K562 (cell line): ENCODE results near the gene APOM. TPM values are rescaled to one million over a fixed set of nuclear protein-coding genes. Genes with fewer than 3 reads are reported as not detected.

Experiments
- BDP1 ChIP-seq: IDR thresholded peaks from 3 replicates; pipeline ENCODE4 v1.6.1; 2011; ENCODE audit not compliant: insufficient read length, insufficient read depth
- CBX3 ChIP-seq, 2 experiments: IDR thresholded peaks; 1 replicate in 1 of 2; 2 replicates in 1 of 2; pipeline ENCODE4 v1.6.1; 2012; ENCODE audit warnings: inconsistent platforms in 2 of 2, low read length in 2 of 2, borderline replicate concordance in 1 of 2, control low read depth in 1 of 2
- FOSL1 ChIP-seq: fragments of 200-800 bp; sonication (Bioruptor generic); conservative IDR thresholded peaks from 2 replicates; pipeline ENCODE4 v1.6.1; 2016; ENCODE audit warnings: missing genetic modification characterization, missing compliant biosample characterization
- GATAD2A ChIP-seq: fragments of 450-650 bp; IDR thresholded peaks from 2 replicates; pipeline ENCODE4 v1.6.1; 2017
- GTF2F1 ChIP-seq: IDR thresholded peaks from 2 replicates; pipeline ENCODE4 v1.6.1; 2011; ENCODE audit warnings: low read depth, low read length, improper control_type of control experiment
- HDAC6 ChIP-seq: IDR thresholded peaks from 2 replicates; pipeline ENCODE4 v1.6.1; 2012; ENCODE audit warnings: low read depth, mild to moderate bottlenecking, control low read depth, inconsistent platforms, low read length, moderate library complexity
- MTA2 ChIP-seq: fragments of 450-650 bp; IDR thresholded peaks from 2 replicates; pipeline ENCODE4 v1.6.1; 2016; ENCODE audit warnings: low read depth
- NCOA1 ChIP-seq: fragments of 450-650 bp; IDR thresholded peaks from 2 replicates; pipeline ENCODE4 v1.6.1; 2016; ENCODE audit warnings: low read depth
- NFATC3 ChIP-seq: fragments of 450-650 bp; IDR thresholded peaks from 2 replicates; pipeline ENCODE4 v1.6.1; 2017; ENCODE audit warnings: mild to moderate bottlenecking
- NFE2 ChIP-seq: IDR thresholded peaks from 2 replicates; pipeline ENCODE4 v1.6.1; 2014; ENCODE audit warnings: antibody characterized with exemption, low read depth
- RBBP5 ChIP-seq: fragments of 200-600 bp; sonication (generic); IDR thresholded peaks from 2 replicates; pipeline ENCODE4 v1.6.1; 2012; ENCODE audit warnings: borderline replicate concordance, mild to moderate bottlenecking, low read length, control low read depth, inconsistent platforms; ENCODE audit not compliant: insufficient read depth, poor library complexity, severe bottlenecking
- SAP30 ChIP-seq: fragments of 200-600 bp; sonication (generic); IDR thresholded peaks from 2 replicates; pipeline ENCODE4 v1.6.1; 2012; ENCODE audit warnings: borderline replicate concordance, low read depth, mild to moderate bottlenecking, moderate library complexity, low read length, control low read depth, inconsistent platforms; ENCODE audit not compliant: insufficient read depth, poor library complexity, severe bottlenecking
- SRSF7 ChIP-seq: fragments of 200-400 bp; formaldehyde crosslinking; optimal IDR thresholded peaks from 2 replicates; pipeline ENCODE3; 2017; ENCODE audit warnings: mild to moderate bottlenecking, low read depth, low read length
- TCFL5 ChIP-seq: fragments of 250-450 bp; sonication (Bioruptor Pico); conservative IDR thresholded peaks from 2 replicates; pipeline ENCODE4 v1.6.1; 2021; ENCODE audit warnings: mild to moderate bottlenecking, moderate library complexity, matching md5 sums
- ZNF239 ChIP-seq: fragments of 250-450 bp; sonication (Bioruptor Pico); IDR thresholded peaks from 2 replicates; pipeline ENCODE4 v1.4.0; 2020; ENCODE audit warnings: mild to moderate bottlenecking
- ZNF324 ChIP-seq: fragments of 250-450 bp; sonication (Bioruptor Pico); IDR thresholded peaks from 2 replicates; pipeline ENCODE4 v1.4.0; 2020; ENCODE audit warnings: mild to moderate bottlenecking
- ZNF76 ChIP-seq: fragments of 250-450 bp; sonication (Bioruptor Pico); IDR thresholded peaks from 2 replicates; pipeline ENCODE4 v1.4.0; 2020; ENCODE audit warnings: mild to moderate bottlenecking, moderate library complexity, borderline replicate concordance
- polyA plus RNA-seq, 8 experiments: library from polyadenylated mRNA; depleted of rRNA in 4 of 8; stranded (reverse) in 5 of 8; unstranded in 3 of 8; fragments of >200 nt; fragmentation: Nextera tagmentation in 2 of 8; fragmentation: Illumina TruSeq in 1 of 8; extraction: Ambion mirVana in 2 of 8; extraction: Trizol in 1 of 8; gene quantifications; 2 replicates each; pipeline versions ENCODE4 v1.2.1 to v1.2.3, GENCODE V29; 2011 to 2014; ENCODE audit warnings: inconsistent platforms in 1 of 8, missing spikeins in 1 of 8
- total RNA-seq, 7 experiments: library from RNA; depleted of rRNA in 6 of 7; stranded (reverse); fragments of >200 nt in 6 of 7; fragmentation: Illumina TruSeq in 2 of 7; extraction: Trizol in 2 of 7; gene quantifications; 2 replicates each; pipeline versions ENCODE4 v1.2.1 to v1.2.3, GENCODE V29; 2011 to 2021; ENCODE audit warnings: low replicate concordance in 1 of 7
- TF ChIP-seq, protein P1 (sequence below), 3 experiments: fragments of 200-800 bp in 1 of 3; sonication (Bioruptor generic) in 1 of 3; sonication (generic) in 1 of 3; formaldehyde crosslinking in 1 of 3; IDR thresholded peaks; 2 replicates each; pipeline versions ENCODE4 v1.6.1 to v1.8.0; 2016 to 2022; ENCODE audit warnings: mild to moderate bottlenecking in 2 of 3, missing compliant biosample characterization in 2 of 3, missing genetic modification characterization in 2 of 3, missing genetic modification reagents in 1 of 3
- TF ChIP-seq, protein P2 (sequence below), 2 experiments: fragments of 450-650 bp in 1 of 2; sonication (generic) in 1 of 2; formaldehyde crosslinking in 1 of 2; IDR thresholded peaks in 1 of 2; conservative IDR thresholded peaks in 1 of 2; 2 replicates each; pipeline versions ENCODE4 v1.6.1 to v1.8.1; 2016 to 2023; ENCODE audit warnings: mild to moderate bottlenecking in 2 of 2, moderate library complexity in 2 of 2, inconsistent platforms in 1 of 2, missing genetic modification reagents in 1 of 2
- TF ChIP-seq, protein P3 (sequence below): fragments of 450-650 bp; formaldehyde crosslinking; IDR thresholded peaks from 2 replicates; pipeline ENCODE4 v1.4.0; 2020; ENCODE audit warnings: mild to moderate bottlenecking, moderate library complexity
- TF ChIP-seq, protein P4 (sequence below): fragments of 250-450 bp; sonication (Bioruptor Pico); IDR thresholded peaks from 2 replicates; pipeline ENCODE4 v1.8.0; 2022; ENCODE audit warnings: inconsistent platforms, mild to moderate bottlenecking, moderate library complexity, borderline replicate concordance

The APOM gene
- total and polyA plus RNA-seq, 9 of the 15 experiments (the other 6 are each of a cell fraction or from before 2014, with no cell fraction given) = 5.7 to 24.3 (median 10.4) TPM

DNA sequence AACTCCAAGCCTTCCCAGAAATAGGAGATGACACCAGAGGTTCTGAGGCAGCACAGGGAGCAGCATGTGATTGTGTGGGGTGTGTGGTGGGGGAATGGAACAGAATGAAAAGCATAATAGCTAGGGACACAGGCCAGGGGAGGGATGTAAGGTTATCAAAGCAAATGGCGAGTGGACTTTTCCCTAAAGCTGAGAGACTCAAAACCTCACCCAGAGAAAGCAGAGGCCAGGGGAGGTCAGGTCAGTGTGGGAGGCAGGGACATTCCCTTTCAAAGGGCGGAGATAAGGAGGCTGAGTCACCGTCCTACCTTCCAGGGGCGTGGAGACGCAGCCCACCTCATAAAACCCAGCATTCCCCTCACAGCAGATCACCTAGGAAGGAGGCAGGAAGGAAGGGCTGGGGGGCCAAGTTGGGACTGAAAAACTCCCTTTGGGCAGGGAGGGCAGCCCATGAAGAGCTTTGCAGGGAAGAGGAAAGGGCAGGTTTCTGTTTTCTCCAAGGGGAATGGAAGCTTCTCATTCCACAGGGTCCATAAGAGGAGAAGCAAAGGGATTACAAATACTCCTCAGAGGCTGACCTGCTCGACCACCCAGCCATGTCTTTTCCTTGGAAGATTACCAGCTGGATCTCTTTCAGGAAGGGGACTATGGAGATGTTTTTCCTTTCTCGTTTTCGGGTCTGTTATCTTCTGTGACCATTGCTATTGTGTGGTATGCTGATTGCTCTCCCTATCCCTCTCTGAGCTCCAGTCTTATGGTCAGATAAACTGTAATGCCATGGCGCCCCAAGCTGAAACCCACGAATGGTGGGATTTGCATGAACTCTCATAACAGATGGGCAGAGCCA is 34.8 kb downstream of the APOM start (continued):
- TF ChIP-seq GTF2F1 = no peak
- TF ChIP-seq, protein P1, sequence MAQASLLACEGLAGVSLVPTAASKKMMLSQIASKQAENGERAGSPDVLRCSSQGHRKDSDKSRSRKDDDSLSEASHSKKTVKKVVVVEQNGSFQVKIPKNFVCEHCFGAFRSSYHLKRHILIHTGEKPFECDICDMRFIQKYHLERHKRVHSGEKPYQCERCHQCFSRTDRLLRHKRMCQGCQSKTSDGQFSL (CRISPR knock-in tag; IDR thresholded peaks at IDR 0.05) = peak; percentile 20; the same call in 1 of the 2 replicates
- TF ChIP-seq, protein P1 (tag; IDR thresholded peaks at IDR 0.05) = no peak
- no peak for TF ChIP-seq ZNF324
- TF ChIP-seq, protein P2, sequence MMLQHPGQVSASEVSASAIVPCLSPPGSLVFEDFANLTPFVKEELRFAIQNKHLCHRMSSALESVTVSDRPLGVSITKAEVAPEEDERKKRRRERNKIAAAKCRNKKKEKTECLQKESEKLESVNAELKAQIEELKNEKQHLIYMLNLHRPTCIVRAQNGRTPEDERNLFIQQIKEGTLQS (IDR thresholded peaks at IDR 0.05) = peak; percentile 99
- TF ChIP-seq, protein P2 (CRISPR knock-in tag; conservative IDR thresholded peaks at IDR 0.05) = peak; percentile 95
- TF ChIP-seq MTA2 = peak; percentile 73; the same call in 1 of the 2 replicates
- TF ChIP-seq NFE2 = peak; percentile 97
- TF ChIP-seq BDP1 = no peak
- TF ChIP-seq CBX3 (IDR thresholded peaks at IDR 0.05; ENCODE audit: borderline replicate concordance in 1 of 2, low read length in 2 of 2) = 0 out of 3 replicates have a peak, but pooled peaks of 1 of the 2 experiments have one; percentile 21
- no peak for TF ChIP-seq HDAC6
- TF ChIP-seq SRSF7 = no peak
- TF ChIP-seq RBBP5 = no peak
- TF ChIP-seq ZNF76 (CRISPR knock-in tag) = no peak
- TF ChIP-seq, protein P3, sequence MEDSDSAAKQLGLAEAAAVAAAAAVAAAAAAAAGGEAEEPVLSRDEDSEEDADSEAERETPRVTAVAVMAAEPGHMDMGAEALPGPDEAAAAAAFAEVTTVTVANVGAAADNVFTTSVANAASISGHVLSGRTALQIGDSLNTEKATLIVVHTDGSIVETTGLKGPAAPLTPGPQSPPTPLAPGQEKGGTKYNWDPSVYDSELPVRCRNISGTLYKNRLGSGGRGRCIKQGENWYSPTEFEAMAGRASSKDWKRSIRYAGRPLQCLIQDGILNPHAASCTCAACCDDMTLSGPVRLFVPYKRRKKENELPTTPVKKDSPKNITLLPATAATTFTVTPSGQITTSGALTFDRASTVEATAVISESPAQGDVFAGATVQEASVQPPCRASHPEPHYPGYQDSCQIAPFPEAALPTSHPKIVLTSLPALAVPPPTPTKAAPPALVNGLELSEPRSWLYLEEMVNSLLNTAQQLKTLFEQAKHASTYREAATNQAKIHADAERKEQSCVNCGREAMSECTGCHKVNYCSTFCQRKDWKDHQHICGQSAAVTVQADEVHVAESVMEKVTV (CRISPR knock-in tag) = no peak
- TF ChIP-seq NFATC3 = peak; percentile 38; the same call in 1 of the 2 replicates
- TF ChIP-seq ZNF239 (CRISPR knock-in tag) = no peak
- peak; percentile 99 for TF ChIP-seq FOSL1 (tag)
- no peak for TF ChIP-seq SAP30
- TF ChIP-seq TCFL5 (CRISPR knock-in tag) = no peak
- TF ChIP-seq, protein P4, sequence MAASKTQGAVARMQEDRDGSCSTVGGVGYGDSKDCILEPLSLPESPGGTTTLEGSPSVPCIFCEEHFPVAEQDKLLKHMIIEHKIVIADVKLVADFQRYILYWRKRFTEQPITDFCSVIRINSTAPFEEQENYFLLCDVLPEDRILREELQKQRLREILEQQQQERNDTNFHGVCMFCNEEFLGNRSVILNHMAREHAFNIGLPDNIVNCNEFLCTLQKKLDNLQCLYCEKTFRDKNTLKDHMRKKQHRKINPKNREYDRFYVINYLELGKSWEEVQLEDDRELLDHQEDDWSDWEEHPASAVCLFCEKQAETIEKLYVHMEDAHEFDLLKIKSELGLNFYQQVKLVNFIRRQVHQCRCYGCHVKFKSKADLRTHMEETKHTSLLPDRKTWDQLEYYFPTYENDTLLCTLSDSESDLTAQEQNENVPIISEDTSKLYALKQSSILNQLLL (CRISPR knock-in tag) = no peak
- peak; percentile 99 for TF ChIP-seq GATAD2A
- TF ChIP-seq NCOA1 = peak; percentile 89
